ENCODE results near the gene RAB11FIP4.

DNA sequence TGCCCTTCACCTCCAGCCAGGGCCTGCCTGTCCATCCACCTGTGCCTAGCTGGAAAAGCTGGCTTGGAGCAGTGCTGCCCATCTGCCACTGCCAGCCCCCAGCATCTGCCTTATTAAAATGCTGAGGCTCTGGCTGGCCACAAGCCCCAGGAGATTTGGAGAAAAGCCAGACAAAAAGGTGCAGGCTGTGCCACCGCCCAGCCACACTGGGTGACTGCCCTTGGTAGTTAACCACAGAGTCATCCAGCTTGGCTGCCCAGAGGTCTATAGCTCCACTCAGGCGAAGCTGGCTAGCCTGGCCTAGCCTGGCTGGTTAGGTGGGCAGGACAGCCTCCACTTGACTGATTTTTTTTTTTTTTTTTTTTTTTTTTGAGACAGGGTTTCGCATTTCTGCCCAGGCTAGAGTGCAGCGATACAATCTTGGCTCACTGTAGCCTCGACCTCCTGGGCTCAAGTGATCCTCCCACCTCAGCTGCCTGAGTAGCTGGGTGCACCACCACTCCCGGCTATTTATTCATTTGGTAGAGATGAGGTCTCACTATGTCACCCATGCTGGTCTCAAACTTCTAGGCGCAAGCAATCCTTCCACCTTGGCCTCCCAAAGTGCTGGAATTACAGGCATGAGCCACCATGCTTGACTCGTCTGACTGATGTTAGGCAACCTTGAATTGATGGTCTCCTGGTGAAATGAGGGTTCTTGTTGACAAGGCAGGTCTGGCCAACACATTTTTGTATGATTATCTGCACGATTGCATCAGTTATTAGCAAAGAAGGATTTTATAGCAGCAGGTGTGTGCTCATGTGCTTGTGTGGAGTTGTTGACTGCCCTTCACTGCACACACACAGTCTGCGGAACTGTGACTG, 103.8 kb downstream of the RAB11FIP4 start:
- TF ChIP-seq POLR2AphosphoS5 (IDR thresholded peaks at IDR 0.05), result no peak
- TF ChIP-seq, protein P1, sequence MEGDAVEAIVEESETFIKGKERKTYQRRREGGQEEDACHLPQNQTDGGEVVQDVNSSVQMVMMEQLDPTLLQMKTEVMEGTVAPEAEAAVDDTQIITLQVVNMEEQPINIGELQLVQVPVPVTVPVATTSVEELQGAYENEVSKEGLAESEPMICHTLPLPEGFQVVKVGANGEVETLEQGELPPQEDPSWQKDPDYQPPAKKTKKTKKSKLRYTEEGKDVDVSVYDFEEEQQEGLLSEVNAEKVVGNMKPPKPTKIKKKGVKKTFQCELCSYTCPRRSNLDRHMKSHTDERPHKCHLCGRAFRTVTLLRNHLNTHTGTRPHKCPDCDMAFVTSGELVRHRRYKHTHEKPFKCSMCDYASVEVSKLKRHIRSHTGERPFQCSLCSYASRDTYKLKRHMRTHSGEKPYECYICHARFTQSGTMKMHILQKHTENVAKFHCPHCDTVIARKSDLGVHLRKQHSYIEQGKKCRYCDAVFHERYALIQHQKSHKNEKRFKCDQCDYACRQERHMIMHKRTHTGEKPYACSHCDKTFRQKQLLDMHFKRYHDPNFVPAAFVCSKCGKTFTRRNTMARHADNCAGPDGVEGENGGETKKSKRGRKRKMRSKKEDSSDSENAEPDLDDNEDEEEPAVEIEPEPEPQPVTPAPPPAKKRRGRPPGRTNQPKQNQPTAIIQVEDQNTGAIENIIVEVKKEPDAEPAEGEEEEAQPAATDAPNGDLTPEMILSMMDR (IDR thresholded peaks at IDR 0.05), result no peak

All from breast epithelium (tissue), 3 donors.